Bronchial epithelial cell (primary cell): ENCODE results near the gene APPL2. TPM values are rescaled to one million over a fixed set of nuclear protein-coding genes. Genes with fewer than 3 reads are reported as not detected.

Experiments used
- DNase-seq: peaks from one replicate; pipeline ENCODE4 v3.0.0-alpha.2; 2010; ENCODE audit warnings: low read depth
- FAIRE-seq: peaks from 2 replicates; lab custom pipeline; 2011; peaks lifted over from hg19 to GRCh38; lab: Jason Lieb, UNC
- H3K27me3 ChIP-seq: 2 replicates; pipeline ENCODE4 v1.5.1; 2011; ENCODE audit warnings: low read length; ENCODE audit not compliant: control insufficient read depth, insufficient read depth
- H3K36me3 ChIP-seq: 2 replicates; pipeline ENCODE4 v1.5.1; 2011; ENCODE audit warnings: low read length; ENCODE audit not compliant: control insufficient read depth, insufficient read depth
- H3K4me3 ChIP-seq: 2 replicates; pipeline ENCODE4 v1.5.1; 2011; ENCODE audit warnings: mild to moderate bottlenecking, low read depth, low read length, control low read depth
- total RNA-seq: library from RNA; depleted of rRNA; stranded (reverse); fragments of >200 nt; gene quantifications from 2 replicates; pipeline ENCODE4 v1.2.1, GENCODE V29; 2014
- TF ChIP-seq, protein P1 (sequence below): IDR thresholded peaks from 2 replicates; pipeline ENCODE4 v1.5.1; 2011; ENCODE audit warnings: mild to moderate bottlenecking, moderate library complexity, low read length, control low read depth, inconsistent platforms; ENCODE audit not compliant: insufficient read depth, severe bottlenecking

The APPL2 gene
- 21.4 and 23.2 TPM in 2 replicates for total RNA-seq

DNA sequence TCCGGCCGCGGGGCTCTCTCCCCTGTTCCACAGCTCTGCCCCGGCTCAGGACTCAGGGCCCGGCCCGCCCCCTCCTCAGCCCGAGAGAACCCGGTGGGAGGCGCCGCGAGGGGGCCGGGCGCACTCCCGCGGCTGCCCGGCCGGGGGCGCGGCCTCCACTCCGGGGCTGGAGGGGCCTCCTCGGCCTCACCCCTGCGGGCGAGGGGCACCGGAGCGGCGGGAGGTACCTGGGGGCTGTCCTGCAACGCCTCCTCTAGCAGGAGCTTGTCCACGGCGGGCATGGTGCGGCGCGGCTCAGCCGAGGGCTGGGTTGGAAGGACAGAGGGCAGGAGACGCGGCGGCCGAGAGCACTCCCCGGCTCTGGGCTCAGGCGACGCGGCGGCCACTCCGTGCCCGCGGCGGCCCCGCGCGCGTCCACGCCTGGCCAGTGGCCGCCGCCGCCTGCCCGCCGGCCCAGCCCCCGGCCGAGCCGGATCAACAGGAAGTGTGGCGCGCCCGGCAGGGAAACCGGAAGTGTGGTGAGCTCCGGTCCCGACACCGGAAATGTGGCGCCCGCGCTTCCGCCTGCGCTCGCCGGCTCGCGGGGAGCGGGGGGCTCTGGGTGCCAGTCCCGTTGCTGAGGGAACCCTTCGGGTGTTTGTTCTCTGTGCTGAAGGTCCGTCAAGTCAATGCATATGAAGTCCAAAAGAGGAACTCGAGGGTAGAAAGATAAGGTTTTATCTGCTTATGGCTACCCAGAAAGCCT lies at the start of gene APPL2:
Gene APPL2 (minus strand): TSS at position 443 of the 745 bp plus-strand sequence. CDS start 162 bp downstream, at position 281.
- Histone ChIP-seq H3K27me3 (no peaks in the 10 kb centered on the region), H3K4me3 (peak within 1 kb of the TSS; percentile 72), H3K36me3 (no peaks in the 10 kb centered on the region)
- FAIRE-seq (no peak), DNase-seq (peak; percentile 54)
- TF ChIP-seq, protein P1, sequence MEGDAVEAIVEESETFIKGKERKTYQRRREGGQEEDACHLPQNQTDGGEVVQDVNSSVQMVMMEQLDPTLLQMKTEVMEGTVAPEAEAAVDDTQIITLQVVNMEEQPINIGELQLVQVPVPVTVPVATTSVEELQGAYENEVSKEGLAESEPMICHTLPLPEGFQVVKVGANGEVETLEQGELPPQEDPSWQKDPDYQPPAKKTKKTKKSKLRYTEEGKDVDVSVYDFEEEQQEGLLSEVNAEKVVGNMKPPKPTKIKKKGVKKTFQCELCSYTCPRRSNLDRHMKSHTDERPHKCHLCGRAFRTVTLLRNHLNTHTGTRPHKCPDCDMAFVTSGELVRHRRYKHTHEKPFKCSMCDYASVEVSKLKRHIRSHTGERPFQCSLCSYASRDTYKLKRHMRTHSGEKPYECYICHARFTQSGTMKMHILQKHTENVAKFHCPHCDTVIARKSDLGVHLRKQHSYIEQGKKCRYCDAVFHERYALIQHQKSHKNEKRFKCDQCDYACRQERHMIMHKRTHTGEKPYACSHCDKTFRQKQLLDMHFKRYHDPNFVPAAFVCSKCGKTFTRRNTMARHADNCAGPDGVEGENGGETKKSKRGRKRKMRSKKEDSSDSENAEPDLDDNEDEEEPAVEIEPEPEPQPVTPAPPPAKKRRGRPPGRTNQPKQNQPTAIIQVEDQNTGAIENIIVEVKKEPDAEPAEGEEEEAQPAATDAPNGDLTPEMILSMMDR, result peak; percentile 31

- TF ChIP-seq, protein P1, result no peak
- FAIRE-seq (no peak), DNase-seq (no peak)
- no peak overlapping the region for H3K4me3 ChIP-seq
- no peaks in the 10 kb centered on the region for H3K27me3 ChIP-seq
- no peaks in the 10 kb centered on the region for H3K36me3 ChIP-seq
These were observed 49.4 kb upstream of the APPL2 start for GRCh38 chr12:105285378-105285777.

DNA sequence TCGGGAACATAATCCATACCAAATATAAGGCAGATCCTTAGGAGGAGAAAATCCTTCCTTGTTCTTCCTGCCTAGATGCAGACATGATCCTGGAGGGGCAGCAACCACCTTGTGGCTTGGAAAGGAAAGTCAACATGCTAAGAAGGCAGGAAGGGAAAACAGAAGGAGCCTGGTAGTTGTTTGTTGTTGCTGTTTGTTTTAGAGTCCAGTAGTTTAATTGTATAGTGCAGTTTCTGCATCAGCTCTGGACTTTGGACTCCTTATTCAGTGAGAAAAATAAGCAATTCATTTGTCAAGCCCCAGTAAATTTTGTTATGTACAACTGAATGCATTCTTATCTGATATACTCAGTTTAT lies 45.7 kb upstream of the APPL2 start:
- H3K4me3 ChIP-seq, result no peak overlapping the region
- TF ChIP-seq, protein P1, result no peak
- no peaks in the 10 kb centered on the region for H3K36me3 ChIP-seq
- DNase-seq (no peak), FAIRE-seq (no peak)
- no peaks in the 10 kb centered on the region for H3K27me3 ChIP-seq

DNA sequence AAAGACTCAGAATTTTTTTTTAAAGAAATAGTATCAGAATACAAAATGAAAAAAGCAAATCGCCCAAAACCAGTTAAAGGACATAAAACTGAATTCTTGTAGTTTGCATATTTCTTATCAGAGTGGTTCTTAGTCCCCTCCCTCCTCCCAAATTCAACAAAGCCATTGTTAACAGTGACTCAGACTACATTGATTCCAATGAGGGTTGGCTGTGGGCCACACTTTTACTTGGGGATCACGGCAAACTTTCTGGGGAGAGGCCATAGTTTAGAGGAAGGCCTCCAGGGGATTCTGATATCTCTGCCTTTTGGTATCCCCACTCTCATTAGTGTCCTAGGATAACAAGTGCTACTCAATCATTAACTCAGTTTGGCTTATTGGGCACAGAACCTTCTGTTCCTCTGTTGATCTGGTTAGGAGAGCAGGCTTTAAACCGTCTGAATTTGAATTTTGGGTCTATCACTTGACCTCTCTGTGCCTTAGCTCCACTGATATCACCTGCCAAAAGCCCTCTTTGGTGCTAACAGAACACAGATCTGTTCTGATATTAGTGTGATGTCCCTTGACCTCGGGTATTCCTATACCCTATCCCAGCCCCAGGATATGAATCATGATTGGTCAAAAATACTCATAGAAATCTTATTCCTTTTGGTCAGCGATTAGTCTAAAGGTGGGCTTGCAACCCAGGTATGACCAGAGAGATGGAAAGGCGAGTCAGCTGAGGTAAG lies 45.2 kb upstream of the APPL2 start:
- TF ChIP-seq, protein P1, result no peak
- Histone ChIP-seq H3K27me3 (no peaks in the 10 kb centered on the region), H3K4me3 (no peak overlapping the region), H3K36me3 (no peaks in the 10 kb centered on the region)
- FAIRE-seq (no peak), DNase-seq (peak; percentile 28)

DNA sequence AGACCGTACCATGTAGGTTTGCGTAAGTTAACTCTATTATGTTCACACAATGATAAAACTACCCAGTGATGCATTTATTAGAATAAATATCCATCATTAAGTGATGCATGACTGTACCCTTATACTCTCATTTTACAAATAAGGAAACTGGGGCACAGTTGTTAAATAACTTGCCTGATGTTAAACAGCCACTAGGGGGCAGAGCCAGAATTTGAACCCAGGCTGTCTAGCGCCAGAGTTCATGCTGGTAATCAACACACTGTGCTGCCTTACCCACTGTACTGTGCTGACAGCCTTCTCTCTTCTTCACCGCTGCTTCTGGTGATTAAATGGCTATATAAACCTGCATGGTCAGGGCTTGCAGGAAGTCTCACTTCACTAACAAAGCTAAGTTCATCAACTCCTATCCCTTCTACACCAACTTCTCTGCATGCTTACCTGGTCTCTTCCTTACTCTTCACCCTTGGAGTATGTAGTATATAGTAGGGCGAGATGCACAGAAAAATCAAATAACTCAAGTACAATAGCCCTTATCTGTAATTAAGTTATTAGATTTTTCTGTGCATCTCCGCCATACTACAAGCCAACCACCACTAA lies 43.6 kb upstream of the APPL2 start:
- TF ChIP-seq, protein P1, result peak; percentile 60
- DNase-seq (peak; percentile 26), FAIRE-seq (no peak)
- H3K36me3 ChIP-seq, result no peaks in the 10 kb centered on the region
- no peak overlapping the region for H3K4me3 ChIP-seq
- H3K27me3 ChIP-seq, result no peaks in the 10 kb centered on the region
